ENCODE results near the gene SYDE2.

DNA sequence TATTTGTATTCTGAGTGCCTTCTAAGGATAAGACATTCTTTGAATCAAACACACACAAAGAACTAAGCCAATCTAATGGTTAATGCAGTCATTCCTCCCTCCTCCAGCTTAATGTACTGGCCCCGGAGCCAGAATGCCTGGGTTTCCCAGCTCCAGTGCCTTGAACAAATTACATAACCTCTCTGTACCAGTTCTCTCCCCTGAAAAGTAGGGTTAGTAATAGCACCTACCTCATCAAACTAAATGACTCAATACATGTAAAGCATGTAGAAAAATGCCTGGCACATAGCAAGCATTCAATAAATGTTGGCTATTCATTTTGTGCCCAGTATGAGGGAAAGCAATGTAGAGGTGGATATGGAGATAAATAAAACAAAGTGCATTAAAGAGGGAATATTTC lies 44.6 kb upstream of the SYDE2 start:
- TF ChIP-seq, protein P1, sequence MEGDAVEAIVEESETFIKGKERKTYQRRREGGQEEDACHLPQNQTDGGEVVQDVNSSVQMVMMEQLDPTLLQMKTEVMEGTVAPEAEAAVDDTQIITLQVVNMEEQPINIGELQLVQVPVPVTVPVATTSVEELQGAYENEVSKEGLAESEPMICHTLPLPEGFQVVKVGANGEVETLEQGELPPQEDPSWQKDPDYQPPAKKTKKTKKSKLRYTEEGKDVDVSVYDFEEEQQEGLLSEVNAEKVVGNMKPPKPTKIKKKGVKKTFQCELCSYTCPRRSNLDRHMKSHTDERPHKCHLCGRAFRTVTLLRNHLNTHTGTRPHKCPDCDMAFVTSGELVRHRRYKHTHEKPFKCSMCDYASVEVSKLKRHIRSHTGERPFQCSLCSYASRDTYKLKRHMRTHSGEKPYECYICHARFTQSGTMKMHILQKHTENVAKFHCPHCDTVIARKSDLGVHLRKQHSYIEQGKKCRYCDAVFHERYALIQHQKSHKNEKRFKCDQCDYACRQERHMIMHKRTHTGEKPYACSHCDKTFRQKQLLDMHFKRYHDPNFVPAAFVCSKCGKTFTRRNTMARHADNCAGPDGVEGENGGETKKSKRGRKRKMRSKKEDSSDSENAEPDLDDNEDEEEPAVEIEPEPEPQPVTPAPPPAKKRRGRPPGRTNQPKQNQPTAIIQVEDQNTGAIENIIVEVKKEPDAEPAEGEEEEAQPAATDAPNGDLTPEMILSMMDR (IDR thresholded peaks at IDR 0.05): no peak
- no peak for TF ChIP-seq POLR2A (IDR thresholded peaks at IDR 0.05)
- TF ChIP-seq EP300 (IDR thresholded peaks at IDR 0.05): no peak
- TF ChIP-seq POLR2AphosphoS5 (IDR thresholded peaks at IDR 0.05): no peak

Measured in stomach (tissue), 4 donors.